WERI-Rb-1 (cell line): ENCODE measurements around the gene RUNDC1.

Source experiments
- DNase-seq: peaks from one replicate; pipeline ENCODE4 v3.0.0-alpha.2; 2020
- H3K27ac ChIP-seq: fragments of 250-450 bp; sonication (Bioruptor Pico); 2 replicates; pipeline ENCODE4 v1.5.1; 2020; ENCODE audit warnings: mild to moderate bottlenecking, moderate library complexity
- H3K27me3 ChIP-seq: fragments of 250-450 bp; sonication (Bioruptor Pico); 2 replicates; pipeline ENCODE4 v1.5.1; 2021; ENCODE audit warnings: mild to moderate bottlenecking, low read depth, moderate library complexity; ENCODE audit not compliant: insufficient read depth, severe bottlenecking
- H3K36me3 ChIP-seq: fragments of 250-450 bp; sonication (Bioruptor Pico); 2 replicates; pipeline ENCODE4 v1.5.1; 2020; ENCODE audit warnings: mild to moderate bottlenecking, moderate library complexity
- H3K4me3 ChIP-seq: 2 replicates; pipeline ENCODE4 v1.5.1; 2011; ENCODE audit warnings: low read depth, mild to moderate bottlenecking, control low read depth, low read length
- H3K9me3 ChIP-seq: fragments of 250-450 bp; sonication (Bioruptor Pico); 2 replicates; pipeline ENCODE4 v1.5.1; 2021; ENCODE audit warnings: mild to moderate bottlenecking, moderate library complexity; ENCODE audit not compliant: severe bottlenecking
- TF ChIP-seq, protein P1 (sequence below): IDR thresholded peaks from 2 replicates; pipeline ENCODE4 v1.5.1; 2011; ENCODE audit warnings: low read depth, mild to moderate bottlenecking, control low read depth, inconsistent platforms, low read length

The RUNDC1 gene

GRCh38 chr17:43031666-43032065 is 51.3 kb downstream of the RUNDC1 start:
- Histone ChIP-seq H3K36me3 (peaks cover 7% of the 10 kb centered on the region), H3K4me3 (no peak overlapping the region), H3K27ac (no peak overlapping the region), H3K9me3 (no peaks in the 10 kb centered on the region), H3K27me3 (no peaks in the 10 kb centered on the region)
- TF ChIP-seq, protein P1, sequence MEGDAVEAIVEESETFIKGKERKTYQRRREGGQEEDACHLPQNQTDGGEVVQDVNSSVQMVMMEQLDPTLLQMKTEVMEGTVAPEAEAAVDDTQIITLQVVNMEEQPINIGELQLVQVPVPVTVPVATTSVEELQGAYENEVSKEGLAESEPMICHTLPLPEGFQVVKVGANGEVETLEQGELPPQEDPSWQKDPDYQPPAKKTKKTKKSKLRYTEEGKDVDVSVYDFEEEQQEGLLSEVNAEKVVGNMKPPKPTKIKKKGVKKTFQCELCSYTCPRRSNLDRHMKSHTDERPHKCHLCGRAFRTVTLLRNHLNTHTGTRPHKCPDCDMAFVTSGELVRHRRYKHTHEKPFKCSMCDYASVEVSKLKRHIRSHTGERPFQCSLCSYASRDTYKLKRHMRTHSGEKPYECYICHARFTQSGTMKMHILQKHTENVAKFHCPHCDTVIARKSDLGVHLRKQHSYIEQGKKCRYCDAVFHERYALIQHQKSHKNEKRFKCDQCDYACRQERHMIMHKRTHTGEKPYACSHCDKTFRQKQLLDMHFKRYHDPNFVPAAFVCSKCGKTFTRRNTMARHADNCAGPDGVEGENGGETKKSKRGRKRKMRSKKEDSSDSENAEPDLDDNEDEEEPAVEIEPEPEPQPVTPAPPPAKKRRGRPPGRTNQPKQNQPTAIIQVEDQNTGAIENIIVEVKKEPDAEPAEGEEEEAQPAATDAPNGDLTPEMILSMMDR: no peak
- DNase-seq: no peak

DNA sequence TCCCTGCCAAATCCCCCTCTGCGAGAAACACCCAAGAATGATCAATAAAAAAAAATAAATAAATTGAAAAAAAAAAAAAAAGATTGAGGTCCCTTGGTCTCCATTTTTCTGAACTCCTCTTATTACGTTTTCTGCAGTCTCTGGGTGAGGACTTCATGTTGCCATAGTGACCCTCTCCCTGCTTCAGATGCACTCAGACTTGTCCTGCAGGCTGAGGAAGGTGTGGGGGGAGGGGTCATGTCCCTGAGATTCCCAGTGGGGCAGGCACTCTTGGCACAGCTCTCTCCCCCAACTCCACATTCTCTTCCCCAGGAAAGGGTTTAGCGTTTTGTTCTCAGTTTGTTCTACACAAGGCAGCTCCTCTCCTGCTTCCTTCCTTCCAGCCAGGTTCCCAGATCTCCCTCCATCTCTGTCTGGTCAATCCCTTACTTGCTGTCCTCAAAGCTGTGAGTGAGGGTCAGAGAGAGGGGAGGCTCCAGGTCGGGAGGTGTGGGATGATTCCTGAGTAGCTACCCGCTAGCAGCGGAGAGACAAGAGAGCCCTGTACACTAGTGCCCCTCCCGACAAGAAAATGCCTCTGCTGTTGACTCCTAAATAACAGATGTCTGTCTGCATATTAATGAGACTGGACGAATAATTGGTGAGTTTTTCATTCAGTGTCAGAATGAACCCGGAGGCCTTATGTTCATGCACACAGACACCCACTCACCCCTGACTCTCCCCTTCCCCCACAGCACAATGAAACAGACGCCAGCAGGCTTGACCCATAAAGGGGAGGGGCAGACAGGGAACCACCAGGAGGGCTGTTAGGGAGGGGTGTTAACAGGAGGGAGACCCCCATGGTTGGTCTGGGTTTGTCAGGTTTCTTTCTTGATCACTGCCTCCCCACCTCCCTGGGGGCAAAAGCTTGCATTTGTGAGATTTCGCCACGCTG is 53.9 kb downstream of the RUNDC1 start:
- H3K36me3 ChIP-seq: no peaks in the 10 kb centered on the region; the same call in 1 of the 2 replicates
- TF ChIP-seq, protein P1: 0 out of 2 replicates have a peak, but pooled peaks have one; percentile 10
- peak overlapping the region; percentile 69 for H3K27ac ChIP-seq
- H3K9me3 ChIP-seq: no peaks in the 10 kb centered on the region
- no peaks in the 10 kb centered on the region for H3K27me3 ChIP-seq
- DNase-seq: peak; percentile 65
- no peak overlapping the region; the same call in 1 of the 2 replicates for H3K4me3 ChIP-seq

DNA sequence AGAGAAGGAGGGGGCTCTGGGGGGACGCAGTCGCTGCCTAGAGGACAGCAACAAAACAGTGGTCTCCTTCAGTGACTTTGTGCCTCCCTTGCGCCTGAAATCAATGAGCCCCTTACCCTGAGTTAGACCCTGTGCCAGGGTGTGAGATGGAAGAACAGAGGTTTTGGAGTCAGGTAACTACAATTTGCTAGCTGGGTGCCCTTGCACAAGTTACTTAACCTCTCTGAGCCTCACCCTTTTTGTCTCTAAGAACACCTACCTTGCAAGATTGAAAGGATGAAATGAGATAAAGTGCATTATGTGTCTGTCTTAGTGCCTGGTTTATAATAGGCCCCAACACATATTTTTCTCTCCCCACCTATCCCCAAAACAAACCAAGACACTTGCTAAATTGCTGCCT is 54.5 kb downstream of the RUNDC1 start:
- H3K36me3 ChIP-seq: no peaks in the 10 kb centered on the region; the same call in 1 of the 2 replicates
- H3K9me3 ChIP-seq: no peaks in the 10 kb centered on the region
- TF ChIP-seq, protein P1: no peak
- no peaks in the 10 kb centered on the region for H3K27me3 ChIP-seq
- peak overlapping the region; percentile 69 for H3K27ac ChIP-seq
- DNase-seq: no peak
- H3K4me3 ChIP-seq: no peak overlapping the region

DNA sequence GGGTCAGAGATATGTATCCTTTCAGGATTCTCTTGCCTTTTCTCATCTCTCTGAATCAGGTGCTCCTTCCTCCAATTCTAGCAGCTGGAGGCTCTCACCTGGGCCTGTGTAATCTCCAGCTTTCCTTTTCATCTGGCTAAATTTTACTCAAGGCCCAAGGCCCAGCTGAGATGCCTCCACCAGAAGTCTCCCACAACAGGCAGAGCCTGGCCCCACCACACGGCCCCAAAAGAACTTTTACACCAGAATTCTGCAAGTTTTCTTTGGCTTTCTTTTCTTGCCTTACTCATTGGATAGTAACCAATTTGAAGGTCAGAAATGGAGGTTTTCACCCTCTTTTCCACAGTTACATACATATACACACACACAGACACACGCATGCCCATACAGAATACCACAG is 59.3 kb downstream of the RUNDC1 start:
- DNase-seq: no peak
- H3K36me3 ChIP-seq: peaks cover 12% of the 10 kb centered on the region
- no peaks in the 10 kb centered on the region for H3K9me3 ChIP-seq
- no peak overlapping the region for H3K4me3 ChIP-seq
- H3K27ac ChIP-seq: no peak overlapping the region
- H3K27me3 ChIP-seq: no peaks in the 10 kb centered on the region
- TF ChIP-seq, protein P1: no peak

DNA sequence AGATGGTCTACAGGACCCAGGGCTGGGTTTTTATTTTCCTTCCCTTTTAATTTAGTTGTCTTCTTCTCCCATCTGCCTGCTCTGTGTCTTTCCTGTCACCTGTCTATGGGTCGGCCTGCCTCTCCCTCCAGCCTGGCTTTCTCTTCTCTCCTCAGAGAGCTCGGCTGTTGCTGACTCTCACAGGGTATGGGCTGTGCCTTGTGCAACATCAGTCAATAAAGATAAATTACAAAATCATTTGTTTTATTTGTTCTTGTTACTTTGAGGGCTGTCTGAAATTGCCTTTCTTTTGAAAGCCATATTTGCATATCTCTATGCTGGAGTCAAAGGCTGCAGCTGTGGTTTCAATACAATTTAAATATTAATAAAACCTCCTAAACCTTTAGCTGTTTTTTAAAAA is 60.3 kb downstream of the RUNDC1 start:
- no peaks in the 10 kb centered on the region for H3K27me3 ChIP-seq
- TF ChIP-seq, protein P1: no peak
- H3K36me3 ChIP-seq: peaks cover 20% of the 10 kb centered on the region
- peak overlapping the region; percentile 2; the same call in 1 of the 2 replicates for H3K27ac ChIP-seq
- H3K4me3 ChIP-seq: no peak overlapping the region
- H3K9me3 ChIP-seq: no peaks in the 10 kb centered on the region
- no peak for DNase-seq
